GM19438 (cell line): Measurements from ENCODE around the gene IL17F.

Experiments
- ATAC-seq: cut with Tn5 transposase; IDR thresholded peaks from one replicate; pipeline ENCODE4 v1.9.1; 2021; ENCODE audit warnings: low read depth; ENCODE audit not compliant: unreplicated experiment

IL17F gene

GRCh38 chr6:52195886-52196285 is 48.4 kb downstream of the IL17F start:
- ATAC-seq, result no peak

GRCh38 chr6:52191824-52192223 is 52.5 kb downstream of the IL17F start:
- no peak for ATAC-seq

GRCh38 chr6:52190409-52190808 is 53.9 kb downstream of the IL17F start:
- no peak for ATAC-seq

GRCh38 chr6:52189974-52190373 is 54.3 kb downstream of the IL17F start:
- no peak for ATAC-seq

- ATAC-seq, result no peak
Observed at GRCh38 chr6:52187098-52187497, 57.2 kb downstream of the IL17F start.
